ENCODE data around the gene PIGO. TPM values are rescaled to one million over a fixed set of nuclear protein-coding genes. Genes with fewer than 3 reads are reported as not detected.

PIGO gene
- total RNA-seq, 2 donors from 2014 or later = 12.5 to 15.0 TPM

GRCh38 chr9:35056571-35057270, 39.7 kb downstream of the PIGO start:
- H3K9me3 ChIP-seq = no peaks in the 10 kb centered on the region
- TF ChIP-seq CTCF (IDR thresholded peaks at IDR 0.05) = no peak
- TF ChIP-seq POLR2A (IDR thresholded peaks at IDR 0.05) = no peak
- intact Hi-C loops (cut with DNase I) = no loop called here
- H3K27me3 ChIP-seq = no peaks in the 10 kb centered on the region
- no peak for DNase-seq
- H3K27ac ChIP-seq = no peak overlapping the region
- peaks cover 28 to 56% of the 10 kb centered on the region in 2 donors for H3K36me3 ChIP-seq (replicated peaks in 1 of 2; ENCODE audit: insufficient read depth in 1 of 2, low read depth in 2 of 2)
- ATAC-seq = no peak
- no peak overlapping the region for H3K4me3 ChIP-seq
- WGBS, 2 donors = 88 to 93% methylated on average over 9 of the region's 9 CpGs
- no peaks in the 10 kb centered on the region for H3K4me1 ChIP-seq

- Histone ChIP-seq H3K27ac (no peak overlapping the region), H3K4me1 (no peaks in the 10 kb centered on the region), H3K4me3 (no peak overlapping the region), H3K9me3 (no peaks in the 10 kb centered on the region), H3K36me3 (replicated peaks in 1 of 2; ENCODE audit: insufficient read depth in 1 of 2, low read depth in 2 of 2) (peaks cover 16 to 41% of the 10 kb centered on the region in 2 donors), H3K27me3 (no peaks in the 10 kb centered on the region)
- no peak for ATAC-seq
- intact Hi-C loops (cut with DNase I) = no loop called here
- no peak for DNase-seq
- TF ChIP-seq POLR2A (IDR thresholded peaks at IDR 0.05) (no peak), CTCF (IDR thresholded peaks at IDR 0.05) (no peak)
- 95 to 97% methylated on average over 14 of the region's 14 CpGs for WGBS, 2 donors
Measured at GRCh38 chr9:35054871-35055644, 41.3 kb downstream of the PIGO start.

GRCh38 chr9:35054185-35054835, 42.1 kb downstream of the PIGO start:
- Histone ChIP-seq H3K4me1 (no peaks in the 10 kb centered on the region), H3K36me3 (replicated peaks in 1 of 2; ENCODE audit: insufficient read depth in 1 of 2, low read depth in 2 of 2) (peaks cover 16 to 34% of the 10 kb centered on the region in 2 donors), H3K27ac (no peak overlapping the region), H3K9me3 (no peaks in the 10 kb centered on the region), H3K27me3 (no peaks in the 10 kb centered on the region), H3K4me3 (no peak overlapping the region)
- intact Hi-C loops (cut with DNase I) = no loop called here
- ATAC-seq (no peak), DNase-seq (no peak)
- WGBS, 2 donors = 55 to 72% methylated on average over 5 of the region's 5 CpGs
- TF ChIP-seq CTCF (IDR thresholded peaks at IDR 0.05) (no peak), POLR2A (IDR thresholded peaks at IDR 0.05) (no peak)

GRCh38 chr9:35051069-35051967, 45.1 kb downstream of the PIGO start:
- H3K4me1 ChIP-seq = no peaks in the 10 kb centered on the region
- H3K27me3 ChIP-seq = no peaks in the 10 kb centered on the region
- H3K27ac ChIP-seq = peak overlapping the region in 1 of 4 donors; percentile 16
- 71 to 80% methylated on average over 7 of the region's 7 CpGs for WGBS, 2 donors
- peaks cover 0 to 14% of the 10 kb centered on the region in 2 donors for H3K36me3 ChIP-seq (replicated peaks in 1 of 2; ENCODE audit: insufficient read depth in 1 of 2, low read depth in 2 of 2)
- H3K9me3 ChIP-seq = no peaks in the 10 kb centered on the region
- DNase-seq = peak; percentile 44 to 62 (median 52)
- peak; percentile 84 for ATAC-seq
- TF ChIP-seq CTCF (IDR thresholded peaks at IDR 0.05) (peak; percentile 21 to 66 (median 59)), POLR2A (IDR thresholded peaks at IDR 0.05) (no peak)
- no peak overlapping the region for H3K4me3 ChIP-seq
- intact Hi-C loops (cut with DNase I) = no loop called here

Data from body of pancreas (tissue), 4 donors.